HCT116 (cell line): ENCODE results near the gene ATRN. TPM values are rescaled to one million over a fixed set of nuclear protein-coding genes. Genes with fewer than 3 reads are reported as not detected.

ENCODE experiments used
- ATAC-seq: fragments of 200-7000 bp; cut with Tn5 transposase; 2 replicates; pipeline ENCODE4 v1.9.1; 2020; ENCODE audit warnings: mild to moderate bottlenecking, moderate library complexity
- BruUV-seq: library from RNA; stranded (reverse); fragments of 400-500 nt; replicated peaks from 2 replicates; lab custom pipeline; 2021; lab: Mats Ljungman, UMichigan
- CTCF ChIA-PET: fragments of 300-600 bp; sonication (Branson Sonifier 250); formaldehyde crosslinking; loops from one replicate; lab custom pipeline; 2021; ENCODE audit warnings: antibody characterized with exemption; lab: Charles Lee
- POLR2A ChIA-PET: fragments of 300-600, 350-600 bp; sonication (Branson Sonifier 250); formaldehyde crosslinking; loops from one replicate; lab custom pipeline; 2021; ENCODE audit warnings: antibody characterized with exemption; lab: Charles Lee
- RAD21 ChIA-PET, 2 experiments: fragments of 300-600 bp; sonication (Branson Sonifier 250); formaldehyde crosslinking; loops; one replicate each; lab custom pipeline; 2023; ENCODE audit warnings: low total read pairs in 2 of 2; ENCODE audit not compliant: uncharacterized antibody in 2 of 2, unreplicated experiment in 2 of 2, low non-redundant PET in 1 of 2; lab: Charles Lee
- DNase-seq: peaks from one replicate; pipeline ENCODE4 v3.0.0-alpha.2; 2010; ENCODE audit warnings: low read depth, low spot score
- H2AFZ ChIP-seq: fragments of 200-600 bp; shearing (Covaris generic), sonication (generic); 2 replicates; pipeline ENCODE4 v1.6.1; 2017; ENCODE audit warnings: low read depth, mixed run types, mixed read lengths, antibody characterized with exemption, low read length; ENCODE audit not compliant: poor library complexity, severe bottlenecking
- H3K27ac ChIP-seq: 2 replicates; pipeline ENCODE4 v1.5.1; 2012; ENCODE audit warnings: low read depth, low read length
- H3K27me3 ChIP-seq: fragments of 200-600 bp; sonication (generic); 2 replicates; pipeline ENCODE4 v1.6.1; 2016; ENCODE audit warnings: mixed run types, low read length, mixed read lengths; ENCODE audit not compliant: insufficient read depth
- H3K36me3 ChIP-seq, 2 experiments: fragments of 200-500 bp in 1 of 2; fragments of 200-600 bp in 1 of 2; sonication (Bioruptor generic) in 1 of 2; sonication (generic) in 1 of 2; 2 replicates each; pipeline versions ENCODE4 v1.5.1 to v1.6.1; 2014 to 2016; ENCODE audit warnings: low read length in 2 of 2, inconsistent platforms in 1 of 2, mixed read lengths in 1 of 2, mixed run types in 1 of 2; ENCODE audit not compliant: insufficient read depth in 2 of 2, control insufficient read depth in 1 of 2
- H3K4me1 ChIP-seq, 2 experiments: fragments of 200-600 bp in 1 of 2; sonication (generic) in 1 of 2; 2 replicates each; pipeline versions ENCODE4 v1.5.1 to v1.6.1; 2012 to 2017; ENCODE audit warnings: low read length in 2 of 2, inconsistent platforms in 1 of 2, mild to moderate bottlenecking in 1 of 2, mixed read lengths in 1 of 2, mixed run types in 1 of 2, moderate library complexity in 1 of 2; ENCODE audit not compliant: insufficient read depth in 2 of 2, control insufficient read depth in 1 of 2
- H3K4me2 ChIP-seq: fragments of 200-600 bp; sonication (generic); 2 replicates; pipeline ENCODE4 v1.6.1; 2017; ENCODE audit warnings: mixed run types, low read length, mixed read lengths
- H3K4me3 ChIP-seq, 2 experiments: fragments of 200-600 bp in 1 of 2; sonication (generic) in 1 of 2; replicated peaks in 1 of 2; 2 replicates each; pipeline ENCODE4 v1.5.1; 2011 to 2016; ENCODE audit warnings: low read length in 2 of 2, control low read depth in 1 of 2, low read depth in 1 of 2, mild to moderate bottlenecking in 1 of 2, mixed read lengths in 1 of 2, mixed run types in 1 of 2
- H3K79me2 ChIP-seq: fragments of 200-600 bp; sonication (generic); 2 replicates; pipeline ENCODE4 v1.6.1; 2017; ENCODE audit warnings: mild to moderate bottlenecking, mixed run types, low read length, moderate library complexity, mixed read lengths; ENCODE audit not compliant: insufficient read depth
- H3K9ac ChIP-seq: fragments of 200-600 bp; sonication (generic); 2 replicates; pipeline ENCODE4 v1.6.1; 2016; ENCODE audit warnings: low read length, mixed read lengths
- H3K9me2 ChIP-seq: fragments of 200-600 bp; sonication (generic), shearing (Covaris generic); 2 replicates; pipeline ENCODE4 v1.6.1; 2017; ENCODE audit warnings: mixed run types, mild to moderate bottlenecking, moderate library complexity; ENCODE audit not compliant: insufficient read depth
- H3K9me3 ChIP-seq, 2 experiments: fragments of 200-500 bp in 1 of 2; fragments of 200-600 bp in 1 of 2; sonication (Bioruptor generic) in 1 of 2; sonication (generic) in 1 of 2; 2 replicates each; pipeline ENCODE4 v1.6.1; 2014 to 2017; ENCODE audit warnings: low read length in 2 of 2, mixed read lengths in 2 of 2, inconsistent platforms in 1 of 2, low read depth in 1 of 2, mild to moderate bottlenecking in 1 of 2, mixed run types in 1 of 2, moderate library complexity in 1 of 2; ENCODE audit not compliant: control insufficient read depth in 1 of 2, insufficient read depth in 1 of 2
- H4K20me1 ChIP-seq: fragments of 200-600 bp; sonication (generic), shearing (Covaris generic); 2 replicates; pipeline ENCODE4 v1.6.1; 2017; ENCODE audit warnings: mixed run types, mild to moderate bottlenecking, moderate library complexity; ENCODE audit not compliant: insufficient read depth
- CBX3 ChIP-seq: IDR thresholded peaks from 2 replicates; pipeline ENCODE4 v1.6.1; 2012; ENCODE audit warnings: low read depth
- CEBPB ChIP-seq: IDR thresholded peaks from 2 replicates; pipeline ENCODE4 v1.6.1; 2012; ENCODE audit warnings: low read depth
- ELF1 ChIP-seq: IDR thresholded peaks from 2 replicates; pipeline ENCODE4 v1.6.1; 2012; ENCODE audit warnings: low read depth, borderline replicate concordance
- JUND ChIP-seq: IDR thresholded peaks from 2 replicates; pipeline ENCODE4 v1.6.1; 2012
- POLR2AphosphoS5 ChIP-seq: IDR thresholded peaks from 2 replicates; pipeline ENCODE4 v1.6.1; 2011; ENCODE audit warnings: mild to moderate bottlenecking, low read depth, low read length, moderate library complexity
- RAD21 ChIP-seq: IDR thresholded peaks from 2 replicates; pipeline ENCODE4 v1.6.1; 2012; ENCODE audit warnings: low read depth, mild to moderate bottlenecking
- SIN3A ChIP-seq: IDR thresholded peaks from 2 replicates; pipeline ENCODE4 v1.6.1; 2012; ENCODE audit warnings: low read depth
- SP1 ChIP-seq: IDR thresholded peaks from 2 replicates; pipeline ENCODE4 v1.6.1; 2012; ENCODE audit warnings: low read depth
- TCF7L2 ChIP-seq: IDR thresholded peaks from 2 replicates; pipeline ENCODE4 v1.7.0; 2011; ENCODE audit warnings: borderline replicate concordance, inconsistent platforms; ENCODE audit not compliant: insufficient read depth, insufficient read length; ENCODE audit errors: extremely low read depth
- ZNF274 ChIP-seq: fragments of 200-500 bp; sonication (Bioruptor generic); IDR thresholded peaks from 2 replicates; pipeline ENCODE4 v1.6.1; 2014; ENCODE audit warnings: mild to moderate bottlenecking, low read depth, low read length, inconsistent platforms
- intact Hi-C: fragments of 100-400 bp; cut with micrococcal nuclease; formaldehyde crosslinking; loops from 2 replicates; pipeline ENCODE4 v1.10.0; 2022
- total RNA-seq: library from RNA; stranded (reverse); gene quantifications from one replicate; pipeline ENCODE4 v1.2.1, GENCODE V29; 2021; ENCODE audit not compliant: unreplicated experiment
- TF ChIP-seq, protein P1 (sequence below): IDR thresholded peaks from 2 replicates; pipeline ENCODE4 v1.6.1; 2012
- TF ChIP-seq, protein P2 (sequence below): IDR thresholded peaks from 2 replicates; pipeline ENCODE4 v1.6.1; 2012
- TF ChIP-seq, protein P3 (sequence below): IDR thresholded peaks from 2 replicates; pipeline ENCODE4 v1.6.1; 2012; ENCODE audit warnings: low read depth
- TF ChIP-seq, protein P4 (sequence below): IDR thresholded peaks from 2 replicates; pipeline ENCODE4 v1.6.1; 2011; ENCODE audit warnings: mild to moderate bottlenecking, low read length, moderate library complexity; ENCODE audit not compliant: insufficient replicate concordance; ENCODE audit errors: extremely low read depth

ATRN gene
- total RNA-seq, 1 experiment from 2014 or later, result 24.4 TPM

DNA sequence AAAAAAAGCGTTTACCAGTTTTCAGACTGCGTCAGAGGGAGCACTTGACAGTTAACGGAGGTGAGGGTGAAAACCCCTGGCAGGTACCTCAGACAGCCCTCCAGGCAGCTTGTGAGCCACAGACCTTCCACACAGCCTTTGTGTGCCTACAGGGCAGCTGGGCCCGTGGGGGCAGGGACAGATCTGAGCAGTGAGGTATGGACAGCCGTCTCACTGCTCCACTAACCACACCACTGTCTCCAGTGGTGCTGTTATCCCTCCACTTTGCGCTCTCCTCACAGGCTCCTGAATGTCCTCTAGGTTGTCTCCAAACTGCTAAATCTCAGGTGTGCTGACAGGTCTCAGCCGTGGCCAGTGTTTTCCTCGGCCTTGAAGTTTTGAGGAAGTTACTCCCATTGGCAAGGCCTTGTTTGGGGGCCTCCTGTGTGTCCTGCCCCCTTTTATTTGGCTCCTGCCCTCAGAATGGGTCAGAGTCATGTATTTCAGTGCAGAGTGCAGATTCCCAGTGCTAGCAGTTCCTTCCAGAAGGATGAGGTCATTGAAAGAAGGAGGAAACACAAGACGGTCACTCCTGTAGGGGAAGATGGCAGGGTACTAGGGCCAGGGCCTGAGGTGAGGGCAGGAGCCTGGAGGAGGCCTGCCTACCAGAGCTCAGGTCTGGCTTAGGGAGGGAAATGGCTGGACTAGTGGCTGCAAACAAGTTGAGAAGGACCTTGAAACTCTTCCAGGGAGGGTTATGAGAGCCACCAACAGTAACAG, 180.6 kb downstream of the ATRN start:
- no TSS peak for BruUV-seq
- ChIA-PET POLR2A (no interaction called here), CTCF (no interaction called here), RAD21 (no interaction called here)
- no peaks in the 10 kb centered on the region for H3K27me3 ChIP-seq
- no peak overlapping the region for H3K4me2 ChIP-seq
- no peaks in the 10 kb centered on the region for H3K36me3 ChIP-seq
- TF ChIP-seq CBX3, result no peak
- TF ChIP-seq SIN3A, result no peak
- no peak for TF ChIP-seq ZNF274
- TF ChIP-seq POLR2AphosphoS5, result no peak
- TF ChIP-seq, protein P1, sequence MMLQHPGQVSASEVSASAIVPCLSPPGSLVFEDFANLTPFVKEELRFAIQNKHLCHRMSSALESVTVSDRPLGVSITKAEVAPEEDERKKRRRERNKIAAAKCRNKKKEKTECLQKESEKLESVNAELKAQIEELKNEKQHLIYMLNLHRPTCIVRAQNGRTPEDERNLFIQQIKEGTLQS, result no peak
- no peak for TF ChIP-seq ELF1
- TF ChIP-seq, protein P2, sequence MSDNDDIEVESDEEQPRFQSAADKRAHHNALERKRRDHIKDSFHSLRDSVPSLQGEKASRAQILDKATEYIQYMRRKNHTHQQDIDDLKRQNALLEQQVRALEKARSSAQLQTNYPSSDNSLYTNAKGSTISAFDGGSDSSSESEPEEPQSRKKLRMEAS, result no peak
- no peak for TF ChIP-seq RAD21
- no peak for TF ChIP-seq JUND
- TF ChIP-seq, protein P3, sequence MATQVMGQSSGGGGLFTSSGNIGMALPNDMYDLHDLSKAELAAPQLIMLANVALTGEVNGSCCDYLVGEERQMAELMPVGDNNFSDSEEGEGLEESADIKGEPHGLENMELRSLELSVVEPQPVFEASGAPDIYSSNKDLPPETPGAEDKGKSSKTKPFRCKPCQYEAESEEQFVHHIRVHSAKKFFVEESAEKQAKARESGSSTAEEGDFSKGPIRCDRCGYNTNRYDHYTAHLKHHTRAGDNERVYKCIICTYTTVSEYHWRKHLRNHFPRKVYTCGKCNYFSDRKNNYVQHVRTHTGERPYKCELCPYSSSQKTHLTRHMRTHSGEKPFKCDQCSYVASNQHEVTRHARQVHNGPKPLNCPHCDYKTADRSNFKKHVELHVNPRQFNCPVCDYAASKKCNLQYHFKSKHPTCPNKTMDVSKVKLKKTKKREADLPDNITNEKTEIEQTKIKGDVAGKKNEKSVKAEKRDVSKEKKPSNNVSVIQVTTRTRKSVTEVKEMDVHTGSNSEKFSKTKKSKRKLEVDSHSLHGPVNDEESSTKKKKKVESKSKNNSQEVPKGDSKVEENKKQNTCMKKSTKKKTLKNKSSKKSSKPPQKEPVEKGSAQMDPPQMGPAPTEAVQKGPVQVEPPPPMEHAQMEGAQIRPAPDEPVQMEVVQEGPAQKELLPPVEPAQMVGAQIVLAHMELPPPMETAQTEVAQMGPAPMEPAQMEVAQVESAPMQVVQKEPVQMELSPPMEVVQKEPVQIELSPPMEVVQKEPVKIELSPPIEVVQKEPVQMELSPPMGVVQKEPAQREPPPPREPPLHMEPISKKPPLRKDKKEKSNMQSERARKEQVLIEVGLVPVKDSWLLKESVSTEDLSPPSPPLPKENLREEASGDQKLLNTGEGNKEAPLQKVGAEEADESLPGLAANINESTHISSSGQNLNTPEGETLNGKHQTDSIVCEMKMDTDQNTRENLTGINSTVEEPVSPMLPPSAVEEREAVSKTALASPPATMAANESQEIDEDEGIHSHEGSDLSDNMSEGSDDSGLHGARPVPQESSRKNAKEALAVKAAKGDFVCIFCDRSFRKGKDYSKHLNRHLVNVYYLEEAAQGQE, result no peak
- TF ChIP-seq, protein P4, sequence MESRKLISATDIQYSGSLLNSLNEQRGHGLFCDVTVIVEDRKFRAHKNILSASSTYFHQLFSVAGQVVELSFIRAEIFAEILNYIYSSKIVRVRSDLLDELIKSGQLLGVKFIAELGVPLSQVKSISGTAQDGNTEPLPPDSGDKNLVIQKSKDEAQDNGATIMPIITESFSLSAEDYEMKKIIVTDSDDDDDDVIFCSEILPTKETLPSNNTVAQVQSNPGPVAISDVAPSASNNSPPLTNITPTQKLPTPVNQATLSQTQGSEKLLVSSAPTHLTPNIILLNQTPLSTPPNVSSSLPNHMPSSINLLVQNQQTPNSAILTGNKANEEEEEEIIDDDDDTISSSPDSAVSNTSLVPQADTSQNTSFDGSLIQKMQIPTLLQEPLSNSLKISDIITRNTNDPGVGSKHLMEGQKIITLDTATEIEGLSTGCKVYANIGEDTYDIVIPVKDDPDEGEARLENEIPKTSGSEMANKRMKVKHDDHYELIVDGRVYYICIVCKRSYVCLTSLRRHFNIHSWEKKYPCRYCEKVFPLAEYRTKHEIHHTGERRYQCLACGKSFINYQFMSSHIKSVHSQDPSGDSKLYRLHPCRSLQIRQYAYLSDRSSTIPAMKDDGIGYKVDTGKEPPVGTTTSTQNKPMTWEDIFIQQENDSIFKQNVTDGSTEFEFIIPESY, result no peak
- TF ChIP-seq TCF7L2, result no peak
- TF ChIP-seq SP1, result no peak
- no peak for TF ChIP-seq CEBPB
- no peaks in the 10 kb centered on the region for H3K9me2 ChIP-seq
- no peak overlapping the region for H3K9ac ChIP-seq
- ATAC-seq (no peak), DNase-seq (no peak)
- no peaks in the 10 kb centered on the region for H3K4me1 ChIP-seq
- H3K4me3 ChIP-seq, result no peak overlapping the region
- intact Hi-C loops, result no loop called here
- H3K9me3 ChIP-seq, result no peaks in the 10 kb centered on the region
- H3K79me2 ChIP-seq, result no peaks in the 10 kb centered on the region
- no peaks in the 10 kb centered on the region for H4K20me1 ChIP-seq
- no peak overlapping the region for H2AFZ ChIP-seq
- H3K27ac ChIP-seq, result no peak overlapping the region
